ENCODE results near the gene RNASE4.
"Not testable (repeated sequence)": the region's sequence is repeated elsewhere in the genome, so short reads cannot be mapped to it uniquely, and the experiment has no call there.

Gene RNASE4

GRCh38 chr14:20683891-20684661 lies at the start of gene RNASE4:
RNASE4 (plus strand) TSS chr14:20684560; CDS start chr14:20699372, 14,812 bp downstream.
- DNase-seq (ENCODE audit: low read depth) = peak; percentile 63

- DNase-seq (ENCODE audit: low read depth) = no peak
These were observed 42.8 kb upstream of the RNASE4 start, which contains the start of gene OR6S1 for GRCh38 chr14:20641591-20641990. OR6S1 (minus strand) TSS chr14:20641691; CDS start chr14:20641691, 0 bp downstream.

GRCh38 chr14:20642182-20642581 lies 42.2 kb upstream of the RNASE4 start:
- DNase-seq (ENCODE audit: low read depth) = no peak

- DNase-seq (ENCODE audit: low read depth) = not testable (repeated sequence)
These were observed 41.6 kb upstream of the RNASE4 start for GRCh38 chr14:20642755-20643154.

GRCh38 chr14:20644520-20644919 lies 39.8 kb upstream of the RNASE4 start:
- no peak for DNase-seq (ENCODE audit: low read depth)

GRCh38 chr14:20645481-20645880 lies 38.9 kb upstream of the RNASE4 start:
- no peak for DNase-seq (ENCODE audit: low read depth)

- DNase-seq (ENCODE audit: low read depth) = peak; percentile 23
These were observed 31.1 kb upstream of the RNASE4 start for GRCh38 chr14:20652996-20653975.

- no peak for DNase-seq (ENCODE audit: low read depth)
These were observed 28.5 kb upstream of the RNASE4 start for GRCh38 chr14:20655851-20656250.

- no peak for DNase-seq (ENCODE audit: low read depth)
These were observed 28.1 kb upstream of the RNASE4 start for GRCh38 chr14:20656274-20656673.

- no peak for DNase-seq (ENCODE audit: low read depth)
These were observed 26.8 kb upstream of the RNASE4 start for GRCh38 chr14:20657216-20658211.

GRCh38 chr14:20658246-20658645 lies 26.1 kb upstream of the RNASE4 start:
- no peak for DNase-seq (ENCODE audit: low read depth)

- no peak for DNase-seq (ENCODE audit: low read depth)
These were observed 25.0 kb upstream of the RNASE4 start for GRCh38 chr14:20659336-20659735.

- no peak for DNase-seq (ENCODE audit: low read depth)
These were observed 24.5 kb upstream of the RNASE4 start for GRCh38 chr14:20659813-20660395.

- no peak for DNase-seq (ENCODE audit: low read depth)
These were observed 23.2 kb upstream of the RNASE4 start for GRCh38 chr14:20661197-20661596.

- peak; percentile 25 for DNase-seq (ENCODE audit: low read depth)
These were observed 21.2 kb upstream of the RNASE4 start for GRCh38 chr14:20662968-20663732.

GRCh38 chr14:20666400-20666961 lies 17.9 kb upstream of the RNASE4 start:
- DNase-seq (ENCODE audit: low read depth) = not testable (repeated sequence)

- no peak for DNase-seq (ENCODE audit: low read depth)
These were observed 16.4 kb upstream of the RNASE4 start for GRCh38 chr14:20667957-20668356.

- DNase-seq (ENCODE audit: low read depth) = no peak
These were observed 15.4 kb upstream of the RNASE4 start for GRCh38 chr14:20668969-20669368.

GRCh38 chr14:20671597-20672283 lies 12.6 kb upstream of the RNASE4 start:
- no peak for DNase-seq (ENCODE audit: low read depth)
